ENCODE data around the gene KCNJ9. TPM values are rescaled to one million over a fixed set of nuclear protein-coding genes. Genes with fewer than 3 reads are reported as not detected.

The KCNJ9 gene
- total RNA-seq, 1 experiment from 2014 or later = 0.09 TPM

- TF ChIP-seq ATF1 (CRISPR knock-in tag; IDR thresholded peaks at IDR 0.05) (no peak), ATF6 (CRISPR knock-in tag; IDR thresholded peaks at IDR 0.05) (no peak)
Observed at GRCh38 chr1:160063176-160063575, 18.2 kb upstream of the KCNJ9 start (continued).

GRCh38 chr1:160064164-160064563 is 17.2 kb upstream of the KCNJ9 start:
- Mint-ChIP-seq H3K4me3 (no peak overlapping the region), H3K27me3 (ENCODE audit: low read depth) (peaks cover 30% of the 10 kb centered on the region), H3K36me3 (no peaks in the 10 kb centered on the region), H3K4me1 (peaks cover 36% of the 10 kb centered on the region), H3K9me3 (no peaks in the 10 kb centered on the region), H3K27ac (no peak overlapping the region)
- TF ChIP-seq ZNF281 (CRISPR knock-in tag; IDR thresholded peaks at IDR 0.05) (no peak), HMGXB4 (CRISPR knock-in tag; IDR thresholded peaks at IDR 0.05) (no peak), TEAD1 (CRISPR knock-in tag; IDR thresholded peaks at IDR 0.05) (no peak)
- CTCF ChIA-PET = interaction anchor here (0.7 to 31.0 kb wide), 4 partner anchors 11 to 188 kb away, joined by 3 to 978 read pairs (median 491); partner anchors contain the start of genes KCNJ10 and KCNJ9
- no peak for DNase-seq (ENCODE audit: low spot score)
- POLR2A ChIA-PET = no interaction called here
- no peak for ATAC-seq

- Mint-ChIP-seq H3K4me1 (peaks cover 40% of the 10 kb centered on the region), H3K27me3 (ENCODE audit: low read depth) (peaks cover 36% of the 10 kb centered on the region), H3K27ac (no peak overlapping the region), H3K4me3 (no peak overlapping the region), H3K9me3 (no peaks in the 10 kb centered on the region), H3K36me3 (no peaks in the 10 kb centered on the region)
- TF ChIP-seq NR2C2 (CRISPR knock-in tag; IDR thresholded peaks at IDR 0.05) = no peak
- no peak for ATAC-seq
- DNase-seq (ENCODE audit: low spot score) = no peak
- CTCF ChIA-PET = interaction anchor here (0.7 to 31.0 kb wide), 3 partner anchors 10 to 187 kb away, joined by 3 to 978 read pairs (median 978); partner anchors contain the start of genes KCNJ10 and KCNJ9
- POLR2A ChIA-PET = no interaction called here
Observed at GRCh38 chr1:160064746-160065145, 16.6 kb upstream of the KCNJ9 start.

GRCh38 chr1:160066829-160067745 is 14.3 kb upstream of the KCNJ9 start:
- no peaks in the 10 kb centered on the region for H3K36me3 Mint-ChIP-seq
- H3K9me3 Mint-ChIP-seq = no peaks in the 10 kb centered on the region
- DNase-seq (ENCODE audit: low spot score) (no peak), ATAC-seq (no peak)
- peaks cover 39% of the 10 kb centered on the region for H3K4me1 Mint-ChIP-seq
- no peak overlapping the region; the same call in 1 of the 2 replicates for H3K4me3 Mint-ChIP-seq
- peaks cover 53% of the 10 kb centered on the region for H3K27me3 Mint-ChIP-seq (ENCODE audit: low read depth)
- POLR2A ChIA-PET = interaction anchor here (0.6 to 1.3 kb wide), 2 partner anchors 11 to 28 kb away, joined by 4 to 5 read pairs; no protein-coding TSS in a partner anchor
- H3K27ac Mint-ChIP-seq = no peak overlapping the region; the same call in none of the 2 replicates
- TF ChIP-seq ZNF423 (CRISPR knock-in tag; IDR thresholded peaks at IDR 0.05) (no peak), MAX (CRISPR knock-in tag; IDR thresholded peaks at IDR 0.05) (no peak), JAZF1 (CRISPR knock-in tag; IDR thresholded peaks at IDR 0.05) (no peak), ZNF232 (CRISPR knock-in tag; IDR thresholded peaks at IDR 0.05) (no peak), CREB1 (CRISPR knock-in tag; IDR thresholded peaks at IDR 0.05) (no peak), ZNF263 (CRISPR knock-in tag; IDR thresholded peaks at IDR 0.05; ENCODE audit: low read depth) (no peak)
- CTCF ChIA-PET = interaction anchor here (1.3 to 29.5 kb wide), 5 partner anchors 11 to 185 kb away, joined by 4 to 978 read pairs (median 18); partner anchors contain the start of gene KCNJ9
